Measurements from ENCODE around the gene CAPG.

DNA sequence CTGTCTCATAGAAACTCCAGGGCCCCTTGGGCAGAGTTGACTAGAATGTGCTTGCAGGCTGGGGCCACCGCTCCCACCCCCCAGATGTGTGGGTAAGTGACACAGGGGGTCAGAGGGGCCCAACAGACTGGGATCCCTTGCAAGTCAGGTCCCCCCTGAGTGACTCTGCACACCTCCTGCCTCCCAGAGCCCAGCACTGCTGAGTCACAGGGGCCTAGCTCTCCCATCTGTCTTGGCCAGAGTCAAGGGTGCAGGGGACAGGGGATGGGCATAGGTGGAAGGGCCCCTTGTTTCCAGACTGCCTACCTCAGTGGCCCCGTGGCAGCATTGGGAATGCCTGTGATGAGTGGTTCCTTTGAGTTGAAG, 19.7 kb upstream of the CAPG start:
- TF ChIP-seq, protein P1, sequence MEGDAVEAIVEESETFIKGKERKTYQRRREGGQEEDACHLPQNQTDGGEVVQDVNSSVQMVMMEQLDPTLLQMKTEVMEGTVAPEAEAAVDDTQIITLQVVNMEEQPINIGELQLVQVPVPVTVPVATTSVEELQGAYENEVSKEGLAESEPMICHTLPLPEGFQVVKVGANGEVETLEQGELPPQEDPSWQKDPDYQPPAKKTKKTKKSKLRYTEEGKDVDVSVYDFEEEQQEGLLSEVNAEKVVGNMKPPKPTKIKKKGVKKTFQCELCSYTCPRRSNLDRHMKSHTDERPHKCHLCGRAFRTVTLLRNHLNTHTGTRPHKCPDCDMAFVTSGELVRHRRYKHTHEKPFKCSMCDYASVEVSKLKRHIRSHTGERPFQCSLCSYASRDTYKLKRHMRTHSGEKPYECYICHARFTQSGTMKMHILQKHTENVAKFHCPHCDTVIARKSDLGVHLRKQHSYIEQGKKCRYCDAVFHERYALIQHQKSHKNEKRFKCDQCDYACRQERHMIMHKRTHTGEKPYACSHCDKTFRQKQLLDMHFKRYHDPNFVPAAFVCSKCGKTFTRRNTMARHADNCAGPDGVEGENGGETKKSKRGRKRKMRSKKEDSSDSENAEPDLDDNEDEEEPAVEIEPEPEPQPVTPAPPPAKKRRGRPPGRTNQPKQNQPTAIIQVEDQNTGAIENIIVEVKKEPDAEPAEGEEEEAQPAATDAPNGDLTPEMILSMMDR (IDR thresholded peaks at IDR 0.05), result no peak
- TF ChIP-seq HEYL (CRISPR knock-in tag; IDR thresholded peaks at IDR 0.05) (no peak), RAD21 (conservative IDR thresholded peaks at IDR 0.05 in 1 of 2, IDR thresholded peaks at IDR 0.05 in 1 of 2) (no peak), NFE2L2 (conservative IDR thresholded peaks at IDR 0.05; ENCODE audit: low read length) (no peak)
